SKM-1 treated with dmso at 0.1 percent for 144 hours (cell line): ENCODE results near the gene ZP3.
"Not testable (repeated sequence)": the region's sequence is repeated elsewhere in the genome, so short reads cannot be mapped to it uniquely, and the experiment has no call there.

Source experiments
- DNase-seq: peaks from one replicate; lab custom pipeline; 2025; ENCODE audit not compliant: unreplicated experiment; lab: John Stamatoyannopoulos, UW

The ZP3 gene

GRCh38 chr7:76440404-76440803 is 15.7 kb downstream of the ZP3 start:
- not testable (repeated sequence) for DNase-seq

GRCh38 chr7:76441792-76442191 is 17.0 kb downstream of the ZP3 start:
- not testable (repeated sequence) for DNase-seq

- not testable (repeated sequence) for DNase-seq
Observed at GRCh38 chr7:76442664-76443446, 18.1 kb downstream of the ZP3 start.

- not testable (repeated sequence) for DNase-seq
Observed at GRCh38 chr7:76443846-76444245, 19.1 kb downstream of the ZP3 start.

- peak; percentile 45 for DNase-seq
Observed at GRCh38 chr7:76445577-76446008, 20.8 kb downstream of the ZP3 start.

- not testable (repeated sequence) for DNase-seq
Observed at GRCh38 chr7:76457017-76457416, 32.3 kb downstream of the ZP3 start.

- not testable (repeated sequence) for DNase-seq
Observed at GRCh38 chr7:76458504-76458903, 33.8 kb downstream of the ZP3 start.

GRCh38 chr7:76460767-76461166 is 36.0 kb downstream of the ZP3 start:
- DNase-seq = not testable (repeated sequence)

GRCh38 chr7:76461464-76462101 is 36.8 kb downstream of the ZP3 start, which contains the start of gene DTX2:
Gene DTX2 (plus strand): TSS chr7:76461709. CDS start chr7:76480510, 18,801 bp downstream.
- DNase-seq = not testable (repeated sequence)

GRCh38 chr7:76462271-76462882 is 37.6 kb downstream of the ZP3 start:
- not testable (repeated sequence) for DNase-seq

GRCh38 chr7:76464959-76465358 is 40.2 kb downstream of the ZP3 start:
- DNase-seq = not testable (repeated sequence)

GRCh38 chr7:76465950-76466349 is 41.2 kb downstream of the ZP3 start:
- not testable (repeated sequence) for DNase-seq

- not testable (repeated sequence) for DNase-seq
Observed at GRCh38 chr7:76467743-76468404, 43.1 kb downstream of the ZP3 start.

- DNase-seq = not testable (repeated sequence)
Observed at GRCh38 chr7:76471556-76472221, 46.9 kb downstream of the ZP3 start.

- DNase-seq = not testable (repeated sequence)
Observed at GRCh38 chr7:76473097-76473496, 48.3 kb downstream of the ZP3 start.

- DNase-seq = not testable (repeated sequence)
Observed at GRCh38 chr7:76476280-76476679, 51.5 kb downstream of the ZP3 start.

GRCh38 chr7:76476742-76477474 is 52.2 kb downstream of the ZP3 start:
- not testable (repeated sequence) for DNase-seq

GRCh38 chr7:76479628-76480027 is 54.9 kb downstream of the ZP3 start:
- DNase-seq = not testable (repeated sequence)

- not testable (repeated sequence) for DNase-seq
Observed at GRCh38 chr7:76480403-76481253, 55.9 kb downstream of the ZP3 start.
